GM10248 (cell line): Measurements from ENCODE around the gene PHF2.
"Not testable (repeated sequence)": the region's sequence is repeated elsewhere in the genome, so short reads cannot be mapped to it uniquely, and the experiment has no call there.

Experiments used
- CTCF ChIA-PET: fragments of 300-600 bp; sonication (Branson Sonifier 250); formaldehyde crosslinking; extraction: SDS; loops from one replicate; lab custom pipeline; 2021; ENCODE audit warnings: antibody characterized with exemption; lab: Yijun Ruan, JAX
- POLR2A ChIA-PET: fragments of 350-650 bp; sonication (Branson Sonifier 250); formaldehyde crosslinking; extraction: SDS; loops from one replicate; lab custom pipeline; 2020; ENCODE audit warnings: antibody characterized with exemption; lab: Yijun Ruan, JAX
- DNase-seq: peaks from one replicate; pipeline ENCODE4 v3.0.0; 2012; ENCODE audit errors: extremely low spot score
- CTCF ChIP-seq: IDR thresholded peaks from 2 replicates; pipeline ENCODE4 v1.5.1; 2012; ENCODE audit warnings: mild to moderate bottlenecking, low read depth; ENCODE audit errors: extremely low read depth, missing control alignments, control extremely low read depth

The PHF2 gene

DNA sequence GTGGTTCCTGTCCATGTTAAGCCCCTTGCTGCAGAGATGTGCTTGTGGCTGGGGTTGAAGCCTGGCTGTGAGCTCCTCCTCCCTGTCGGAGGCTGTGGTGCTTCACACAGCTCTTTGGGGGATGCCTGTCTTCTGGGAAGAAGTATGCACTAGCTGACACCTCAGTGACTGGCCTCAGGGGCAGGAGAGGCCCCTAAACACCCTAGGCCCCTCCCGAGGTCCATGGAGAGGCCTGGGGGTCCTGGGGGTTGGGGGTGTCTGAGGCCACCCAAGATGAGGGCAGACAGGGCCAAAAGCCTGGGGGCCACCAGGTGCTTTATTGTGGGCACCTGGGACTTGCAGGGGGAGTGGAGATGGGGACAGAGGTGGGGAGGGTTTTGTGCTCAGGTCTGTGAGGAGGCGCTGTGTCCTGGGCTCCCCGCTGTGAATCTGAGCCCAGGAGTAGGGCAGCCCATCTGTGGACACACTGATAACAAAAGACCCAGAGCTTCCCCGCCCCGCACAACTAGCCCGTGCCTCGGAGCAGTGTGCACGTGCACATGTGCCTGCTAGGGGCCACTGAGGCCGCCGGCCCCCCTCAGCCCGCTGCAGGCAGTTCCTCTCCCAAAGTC, 92.0 kb downstream of the PHF2 start:
- ChIA-PET POLR2A (no interaction called here), CTCF (interaction anchor here (4.6 kb wide), 1 partner anchor 13 kb away, joined by 18 read pairs; no protein-coding TSS in a partner anchor)
- no peak for DNase-seq
- no peak for TF ChIP-seq CTCF

GRCh38 chr9:93669116-93669957, 93.0 kb downstream of the PHF2 start:
- no peak for TF ChIP-seq CTCF
- DNase-seq: no peak
- ChIA-PET CTCF (no interaction called here), POLR2A (no interaction called here)

DNA sequence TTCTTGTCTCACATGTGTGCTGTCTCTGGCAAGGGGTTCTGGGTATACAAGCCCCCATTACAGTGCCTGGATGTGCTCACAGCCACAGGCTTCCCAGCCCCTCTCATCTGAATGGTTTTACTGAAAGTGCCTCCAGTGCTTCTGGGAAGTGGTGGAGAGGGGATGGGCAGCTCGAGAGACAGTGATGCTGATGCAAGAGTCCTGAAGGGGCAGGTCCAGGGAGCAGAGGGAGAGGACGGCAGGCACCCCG, 93.5 kb downstream of the PHF2 start:
- ChIA-PET CTCF (no interaction called here), POLR2A (no interaction called here)
- DNase-seq: no peak
- no peak for TF ChIP-seq CTCF

DNA sequence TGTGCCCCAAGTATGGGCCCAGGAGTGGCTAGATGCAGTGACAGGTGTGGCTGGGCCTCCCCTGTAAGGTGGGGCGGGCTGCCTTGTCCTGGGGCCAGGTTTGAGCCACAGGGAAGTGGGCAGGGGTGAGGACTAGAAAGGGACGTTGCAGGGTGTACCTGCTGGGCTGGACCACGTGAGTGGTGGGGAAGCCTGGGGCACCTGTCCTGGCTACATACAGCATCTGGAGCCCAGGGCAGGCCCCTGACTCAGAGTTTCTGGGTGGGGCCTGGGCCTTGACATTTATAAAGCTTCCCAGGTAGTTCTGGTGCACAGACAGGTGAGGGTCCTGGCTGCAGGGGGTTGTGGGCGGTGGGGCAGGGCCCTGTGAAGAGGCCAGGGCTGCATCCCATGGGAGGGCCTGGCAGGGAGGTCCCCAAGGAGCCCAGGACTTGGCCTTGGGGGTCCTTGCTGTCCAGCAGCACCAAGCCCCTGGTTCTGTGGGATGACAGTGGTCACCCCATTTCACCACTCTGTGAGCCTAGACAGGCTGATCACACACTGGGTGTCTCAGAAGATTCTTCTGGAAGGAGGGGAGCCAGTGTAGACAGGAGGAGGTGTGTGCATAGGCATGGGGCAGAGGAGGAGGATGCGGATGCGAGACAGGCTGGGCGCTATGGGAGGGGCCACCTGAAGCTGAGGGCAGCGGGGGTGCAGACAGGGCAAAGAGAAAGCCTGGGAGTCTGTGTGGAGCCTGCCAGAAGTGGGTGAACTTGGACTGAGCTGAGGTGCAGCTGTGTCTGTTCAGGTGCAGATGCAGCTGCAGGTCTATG, 94.0 kb downstream of the PHF2 start:
- POLR2A ChIA-PET: no interaction called here
- no peak for DNase-seq
- CTCF ChIA-PET: interaction anchor here (0.6 kb wide), 1 partner anchor 12 kb away, joined by 3 read pairs; no protein-coding TSS in a partner anchor
- no peak for TF ChIP-seq CTCF

DNA sequence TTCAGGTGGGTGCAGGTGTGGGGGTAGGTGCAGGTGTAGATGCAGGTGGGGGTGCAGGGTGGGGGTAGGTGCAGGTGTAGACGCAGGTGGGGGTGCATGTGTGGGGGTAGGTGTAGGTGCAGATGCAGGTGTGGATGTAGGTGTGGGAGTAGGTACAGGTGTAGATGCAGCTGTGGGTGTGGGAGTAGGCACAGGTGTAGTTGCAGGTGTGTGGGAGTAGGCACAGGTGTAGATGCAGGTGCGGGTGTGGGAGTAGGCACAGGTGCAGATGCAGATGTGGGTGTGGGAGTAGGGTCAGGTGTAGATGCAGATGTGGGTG, 94.6 kb downstream of the PHF2 start:
- DNase-seq: no peak
- POLR2A ChIA-PET: no interaction called here
- no peak for TF ChIP-seq CTCF
- CTCF ChIA-PET: no interaction called here

DNA sequence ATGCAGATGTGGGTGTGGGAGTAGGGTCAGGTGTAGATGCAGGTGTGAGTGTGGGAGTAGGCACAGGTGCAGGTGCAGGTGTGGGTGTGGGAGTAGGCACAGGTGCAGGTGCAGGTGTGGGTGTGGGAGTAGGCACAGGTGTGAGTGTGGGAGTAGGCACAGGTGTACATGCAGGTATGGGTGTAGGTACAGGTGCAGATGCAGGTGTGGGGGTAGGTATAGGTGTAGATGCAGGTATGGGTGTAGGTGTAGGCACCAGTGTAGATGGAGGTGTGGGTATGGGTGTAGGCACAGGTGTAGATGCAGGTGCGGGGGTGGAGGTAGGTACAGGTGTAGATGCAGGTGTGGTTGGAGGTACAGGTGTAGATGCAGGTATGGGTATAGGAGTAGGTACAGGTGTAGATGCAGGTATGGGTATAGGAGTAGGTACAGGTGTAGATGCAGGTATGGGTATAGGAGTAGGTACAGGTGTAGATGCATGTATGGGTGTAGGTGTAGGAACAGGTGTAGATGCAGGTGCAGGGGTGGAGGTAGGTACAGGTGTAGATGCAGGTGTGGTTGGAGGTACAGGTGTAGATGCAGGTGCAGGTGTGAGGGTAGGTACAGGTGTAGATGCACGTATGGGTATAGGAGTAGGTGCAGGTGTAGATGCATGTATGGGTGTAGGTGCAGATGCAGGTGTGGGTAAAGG, 96.1 kb downstream of the PHF2 start:
- DNase-seq, CTCF ChIA-PET, POLR2A ChIA-PET: not testable (repeated sequence)
